GM20000 (cell line): Measurements from ENCODE around the gene MYO18B.

Source experiments
- DNase-seq: peaks from one replicate; pipeline ENCODE4 v3.0.0; 2012; ENCODE audit warnings: low spot score
- CTCF ChIP-seq: IDR thresholded peaks from 2 replicates; pipeline ENCODE4 v1.5.1; 2012; ENCODE audit warnings: mild to moderate bottlenecking, control low read depth; ENCODE audit errors: extremely low read depth, missing control alignments

Gene MYO18B

GRCh38 chr22:25848954-25849353 lies 107.0 kb downstream of the MYO18B start:
- TF ChIP-seq CTCF, result no peak
- DNase-seq, result no peak

- TF ChIP-seq CTCF, result no peak
- no peak for DNase-seq
Measured at GRCh38 chr22:25849522-25849921, 107.5 kb downstream of the MYO18B start.

GRCh38 chr22:25852223-25852622 lies 110.2 kb downstream of the MYO18B start:
- TF ChIP-seq CTCF, result no peak
- no peak for DNase-seq

- DNase-seq, result no peak
- no peak for TF ChIP-seq CTCF
Measured at GRCh38 chr22:25853078-25853477, 111.1 kb downstream of the MYO18B start.

- DNase-seq, result no peak
- no peak for TF ChIP-seq CTCF
Measured at GRCh38 chr22:25853501-25854284, 111.7 kb downstream of the MYO18B start.

- no peak for DNase-seq
- no peak for TF ChIP-seq CTCF
Measured at GRCh38 chr22:25869771-25870170, 127.8 kb downstream of the MYO18B start.

GRCh38 chr22:25874327-25874726 lies 132.3 kb downstream of the MYO18B start:
- no peak for DNase-seq

More at GRCh38 chr22:25874327-25874726, 132.3 kb downstream of the MYO18B start:
- no peak for TF ChIP-seq CTCF
